A673 (cell line): ENCODE results near the gene SH2B3. TPM values are rescaled to one million over a fixed set of nuclear protein-coding genes. Genes with fewer than 3 reads are reported as not detected.
"Not testable (repeated sequence)": the region's sequence is repeated elsewhere in the genome, so short reads cannot be mapped to it uniquely, and the experiment has no call there.

Source experiments
- BruUV-seq: library from RNA; stranded (reverse); fragments of 400-500 nt; replicated peaks from 2 replicates; lab custom pipeline; 2021; lab: Mats Ljungman, UMichigan
- CTCF ChIA-PET: fragments of 300-600 bp; sonication (Branson Sonifier 250); formaldehyde crosslinking; loops from one replicate; lab custom pipeline; 2022; ENCODE audit warnings: antibody characterized with exemption; lab: Charles Lee
- POLR2A ChIA-PET: fragments of 300-600 bp; sonication (Branson Sonifier 250); formaldehyde crosslinking; loops from one replicate; lab custom pipeline; 2022; ENCODE audit warnings: antibody characterized with exemption; ENCODE audit not compliant: low non-redundant PET; lab: Charles Lee
- DNase-seq: peaks from one replicate; pipeline ENCODE4 v3.0.0-alpha.2; 2015; ENCODE audit warnings: low spot score
- H3K27ac ChIP-seq: fragments of 200-600 bp; sonication (generic); 2 replicates; pipeline ENCODE4 v1.5.1; 2016; ENCODE audit warnings: mixed run types, low read depth, mild to moderate bottlenecking, mixed read lengths, antibody characterized with exemption, low read length; ENCODE audit not compliant: poor library complexity, severe bottlenecking
- H3K27me3 ChIP-seq: fragments of 200-600 bp; sonication (generic); replicated peaks from 2 replicates; pipeline ENCODE4 v1.6.1; 2017; ENCODE audit warnings: mixed run types, low read depth, mild to moderate bottlenecking, mixed read lengths, antibody characterized with exemption, low read length; ENCODE audit not compliant: insufficient read depth, poor library complexity
- H3K36me3 ChIP-seq: fragments of 200-600 bp; sonication (generic); 2 replicates; pipeline ENCODE4 v1.6.1; 2016; ENCODE audit warnings: mixed run types, mild to moderate bottlenecking, mixed read lengths, antibody characterized with exemption, low read length; ENCODE audit not compliant: insufficient read depth, poor library complexity, severe bottlenecking
- H3K4me1 ChIP-seq: fragments of 200-600 bp; sonication (generic); 2 replicates; pipeline ENCODE4 v1.6.1; 2017; ENCODE audit warnings: mixed run types, mild to moderate bottlenecking, mixed read lengths, antibody characterized with exemption, low read length; ENCODE audit not compliant: insufficient read depth, poor library complexity, severe bottlenecking
- H3K4me3 ChIP-seq: fragments of 200-600 bp; sonication (generic); 2 replicates; pipeline ENCODE4 v1.5.1; 2016; ENCODE audit warnings: low read depth, mixed run types, mild to moderate bottlenecking, mixed read lengths, low read length; ENCODE audit not compliant: poor library complexity, severe bottlenecking
- H3K9me3 ChIP-seq: fragments of 200-600 bp; sonication (generic); 2 replicates; pipeline ENCODE4 v1.6.1; 2016; ENCODE audit warnings: mixed run types, low read depth, mild to moderate bottlenecking, mixed read lengths, antibody characterized with exemption, low read length; ENCODE audit not compliant: poor library complexity, severe bottlenecking
- CTCF ChIP-seq: fragments of 300-800, 200-600 bp; sonication (generic); conservative IDR thresholded peaks from 2 replicates; pipeline ENCODE4 v1.5.1; 2017; ENCODE audit warnings: low read depth, mild to moderate bottlenecking, antibody characterized with exemption, low read length, moderate library complexity, mixed read lengths
- EZH2 ChIP-seq: fragments of 200-600 bp; sonication (generic); IDR thresholded peaks from 2 replicates; pipeline ENCODE4 v1.6.1; 2017; ENCODE audit warnings: borderline replicate concordance, low read depth, mild to moderate bottlenecking, mixed read lengths, antibody characterized with exemption, low read length; ENCODE audit not compliant: poor library complexity, severe bottlenecking
- intact Hi-C: fragments of 100-400 bp; cut with micrococcal nuclease; formaldehyde crosslinking; loops from one replicate; pipeline ENCODE4 v1.10.0; 2022; ENCODE audit not compliant: unreplicated experiment
- total RNA-seq: library from RNA; stranded (reverse); gene quantifications from 2 replicates; pipeline ENCODE4 v1.2.3, GENCODE V29; 2021

Gene SH2B3
- total RNA-seq, 1 experiment from 2014 or later, result 133 TPM

- Histone ChIP-seq H3K4me3 (no peak overlapping the region), H3K4me1 (peaks cover 31% of the 10 kb centered on the region), H3K36me3 (no peaks in the 10 kb centered on the region), H3K27me3 (no peaks in the 10 kb centered on the region), H3K9me3 (no peaks in the 10 kb centered on the region), H3K27ac (no peak overlapping the region)
- DNase-seq, result no peak
- intact Hi-C loops, result loop anchor here (2.0 to 5.0 kb wide), 3 partner anchors 133 to 417 kb away; no protein-coding TSS in a partner anchor
- ChIA-PET CTCF (interaction anchor here (0.7 to 2.1 kb wide), 2 partner anchors 56 to 759 kb away, joined by 4 to 37 read pairs; no protein-coding TSS in a partner anchor), POLR2A (interaction anchor here (0.6 kb wide), 1 partner anchor 1494 kb away, joined by 3 read pairs; no protein-coding TSS in a partner anchor)
- TF ChIP-seq EZH2, result no peak
- no peak for TF ChIP-seq CTCF
- no TSS peak for BruUV-seq
Measured at GRCh38 chr12:111395336-111396187, 10.2 kb upstream of the SH2B3 start.

GRCh38 chr12:111396271-111396670, 9.5 kb upstream of the SH2B3 start:
- H3K4me3 ChIP-seq, BruUV-seq, DNase-seq, H3K9me3 ChIP-seq, H3K27me3 ChIP-seq, H3K36me3 ChIP-seq: not testable (repeated sequence)
- peaks cover 31% of the 10 kb centered on the region for H3K4me1 ChIP-seq
- ChIA-PET POLR2A (interaction anchor here (0.6 kb wide), 1 partner anchor 1494 kb away, joined by 3 read pairs; no protein-coding TSS in a partner anchor), CTCF (interaction anchor here (1.1 to 2.1 kb wide), 6 partner anchors 28 to 417 kb away, joined by 5 to 37 read pairs (median 8); partner anchors contain the start of gene PHETA1)
- H3K27ac ChIP-seq, result peak overlapping the region; percentile 80
- intact Hi-C loops, result loop anchor here (2.0 to 5.0 kb wide), 3 partner anchors 133 to 417 kb away; no protein-coding TSS in a partner anchor

GRCh38 chr12:111396726-111397445, 8.8 kb upstream of the SH2B3 start:
- Histone ChIP-seq H3K36me3 (no peaks in the 10 kb centered on the region), H3K4me3 (no peak overlapping the region), H3K9me3 (no peaks in the 10 kb centered on the region), H3K27ac (peak overlapping the region; percentile 80), H3K4me1 (peaks cover 31% of the 10 kb centered on the region), H3K27me3 (no peaks in the 10 kb centered on the region)
- DNase-seq, result peak; percentile 95
- intact Hi-C loops, result loop anchor here (1.0 to 5.0 kb wide), 4 partner anchors 54 to 416 kb away; no protein-coding TSS in a partner anchor
- BruUV-seq, result no TSS peak
- ChIA-PET CTCF (interaction anchor here (0.6 to 2.1 kb wide), 19 partner anchors 13 to 416 kb away, joined by 3 to 37 read pairs (median 5); partner anchors contain the start of gene PHETA1), POLR2A (interaction anchor here (0.9 kb wide), 1 partner anchor 16 kb away, joined by 7 read pairs; no protein-coding TSS in a partner anchor)
- TF ChIP-seq CTCF (peak; percentile 99), EZH2 (no peak)
